NB4 (cell line): ENCODE measurements around the gene THPO.

Experiments
- MYC ChIP-seq: IDR thresholded peaks from 2 replicates; pipeline ENCODE4 v1.6.1; 2011; ENCODE audit warnings: low read depth, low read length
- POLR2A ChIP-seq: IDR thresholded peaks from 2 replicates; pipeline ENCODE4 v1.6.1; 2011; ENCODE audit warnings: mild to moderate bottlenecking; ENCODE audit not compliant: insufficient read length; ENCODE audit errors: extremely low read depth
- TF ChIP-seq, protein P1 (sequence below): IDR thresholded peaks from one replicate; pipeline ENCODE4 v1.5.1; 2012; ENCODE audit warnings: low read depth, low read length
- TF ChIP-seq, protein P2 (sequence below): IDR thresholded peaks from 2 replicates; pipeline ENCODE4 v1.6.1; 2011; ENCODE audit warnings: low read depth, low read length

DNA sequence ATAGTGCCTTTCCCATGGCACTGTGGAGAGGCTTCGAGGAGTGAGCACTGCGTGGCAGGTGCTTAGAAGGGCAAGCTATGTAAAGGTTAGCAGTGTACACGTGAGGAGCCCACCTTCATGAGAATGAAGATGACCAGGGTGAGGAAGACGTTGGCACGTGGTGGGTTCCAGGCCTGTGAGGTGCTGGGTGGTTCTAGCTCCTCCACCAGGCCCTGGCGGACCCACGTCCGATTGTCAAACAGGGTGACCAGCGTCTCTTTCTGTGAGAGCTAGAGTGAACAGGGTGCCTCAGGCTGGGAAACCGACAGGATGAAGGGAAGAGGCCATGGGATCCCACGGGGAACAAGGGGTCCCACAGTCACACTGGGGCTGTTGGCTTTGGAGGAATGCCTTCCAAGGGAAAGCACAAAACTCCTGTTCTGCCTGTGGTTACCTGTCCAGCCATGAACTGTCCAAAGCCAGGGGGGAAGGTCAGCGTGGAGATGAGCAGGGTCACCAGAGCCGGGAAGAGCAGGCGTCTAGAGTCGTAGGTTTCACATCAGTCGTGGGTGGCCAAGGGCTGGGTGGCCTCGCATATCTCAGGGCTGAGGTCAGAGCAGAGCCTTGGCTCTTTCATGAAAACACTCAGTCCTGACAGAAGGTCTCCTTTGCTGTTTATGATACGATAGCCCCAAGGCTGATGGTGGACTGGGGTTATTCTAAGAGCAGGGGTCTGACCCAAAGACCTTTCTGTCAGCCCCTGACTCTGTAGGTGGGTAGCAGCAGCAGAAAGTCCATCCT lies 22.6 kb downstream of the THPO start:
- TF ChIP-seq, protein P1, sequence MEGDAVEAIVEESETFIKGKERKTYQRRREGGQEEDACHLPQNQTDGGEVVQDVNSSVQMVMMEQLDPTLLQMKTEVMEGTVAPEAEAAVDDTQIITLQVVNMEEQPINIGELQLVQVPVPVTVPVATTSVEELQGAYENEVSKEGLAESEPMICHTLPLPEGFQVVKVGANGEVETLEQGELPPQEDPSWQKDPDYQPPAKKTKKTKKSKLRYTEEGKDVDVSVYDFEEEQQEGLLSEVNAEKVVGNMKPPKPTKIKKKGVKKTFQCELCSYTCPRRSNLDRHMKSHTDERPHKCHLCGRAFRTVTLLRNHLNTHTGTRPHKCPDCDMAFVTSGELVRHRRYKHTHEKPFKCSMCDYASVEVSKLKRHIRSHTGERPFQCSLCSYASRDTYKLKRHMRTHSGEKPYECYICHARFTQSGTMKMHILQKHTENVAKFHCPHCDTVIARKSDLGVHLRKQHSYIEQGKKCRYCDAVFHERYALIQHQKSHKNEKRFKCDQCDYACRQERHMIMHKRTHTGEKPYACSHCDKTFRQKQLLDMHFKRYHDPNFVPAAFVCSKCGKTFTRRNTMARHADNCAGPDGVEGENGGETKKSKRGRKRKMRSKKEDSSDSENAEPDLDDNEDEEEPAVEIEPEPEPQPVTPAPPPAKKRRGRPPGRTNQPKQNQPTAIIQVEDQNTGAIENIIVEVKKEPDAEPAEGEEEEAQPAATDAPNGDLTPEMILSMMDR = no peak
- TF ChIP-seq, protein P2, sequence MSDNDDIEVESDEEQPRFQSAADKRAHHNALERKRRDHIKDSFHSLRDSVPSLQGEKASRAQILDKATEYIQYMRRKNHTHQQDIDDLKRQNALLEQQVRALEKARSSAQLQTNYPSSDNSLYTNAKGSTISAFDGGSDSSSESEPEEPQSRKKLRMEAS = no peak
- TF ChIP-seq POLR2A = no peak
- no peak for TF ChIP-seq MYC
